ENCODE measurements around the gene ZBTB20.

ZBTB20 gene

DNA sequence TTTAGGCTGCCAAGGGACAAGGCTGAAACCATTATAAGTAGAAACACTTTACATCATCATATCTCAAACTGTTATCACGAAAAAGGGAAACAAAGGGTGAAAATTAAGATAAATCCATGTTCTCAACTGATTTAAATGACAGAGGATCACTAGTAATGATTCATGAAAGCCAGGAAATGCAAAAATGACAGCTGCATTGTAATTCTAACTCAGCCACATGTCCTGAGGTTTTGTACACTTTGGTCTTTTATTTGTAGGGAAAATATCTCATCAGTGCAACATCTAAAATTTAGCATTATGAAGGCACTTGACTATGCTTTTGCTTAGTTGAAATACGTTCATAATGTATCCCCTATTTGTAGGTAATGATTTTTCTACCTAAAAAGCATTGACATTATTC is 473.6 kb downstream of the ZBTB20 start:
- no peak overlapping the region for H3K9ac ChIP-seq (ENCODE audit: low read length)
- no peak overlapping the region for H3K27ac ChIP-seq (ENCODE audit: low read depth, low read length)
- no peaks in the 10 kb centered on the region for H3K9me2 ChIP-seq (replicated peaks; ENCODE audit: insufficient read depth, low read length)
- H2AFZ ChIP-seq (ENCODE audit: low read depth, low read length, severe bottlenecking) = no peak overlapping the region
- H3K79me2 ChIP-seq (ENCODE audit: insufficient read depth, low read length) = no peaks in the 10 kb centered on the region
- no peaks in the 10 kb centered on the region for H4K20me1 ChIP-seq (ENCODE audit: low read depth, low read length)
- no peaks in the 10 kb centered on the region for H3K27me3 ChIP-seq (ENCODE audit: low read length)
- no peaks in the 10 kb centered on the region for H3K36me3 ChIP-seq (ENCODE audit: low read length)
- H3K4me2 ChIP-seq (ENCODE audit: low read depth, low read length, poor library complexity, severe bottlenecking) = no peak overlapping the region
- TF ChIP-seq EZH2phosphoT487 (conservative IDR thresholded peaks at IDR 0.05; ENCODE audit: low read length) = no peak
- TF ChIP-seq, protein P1, sequence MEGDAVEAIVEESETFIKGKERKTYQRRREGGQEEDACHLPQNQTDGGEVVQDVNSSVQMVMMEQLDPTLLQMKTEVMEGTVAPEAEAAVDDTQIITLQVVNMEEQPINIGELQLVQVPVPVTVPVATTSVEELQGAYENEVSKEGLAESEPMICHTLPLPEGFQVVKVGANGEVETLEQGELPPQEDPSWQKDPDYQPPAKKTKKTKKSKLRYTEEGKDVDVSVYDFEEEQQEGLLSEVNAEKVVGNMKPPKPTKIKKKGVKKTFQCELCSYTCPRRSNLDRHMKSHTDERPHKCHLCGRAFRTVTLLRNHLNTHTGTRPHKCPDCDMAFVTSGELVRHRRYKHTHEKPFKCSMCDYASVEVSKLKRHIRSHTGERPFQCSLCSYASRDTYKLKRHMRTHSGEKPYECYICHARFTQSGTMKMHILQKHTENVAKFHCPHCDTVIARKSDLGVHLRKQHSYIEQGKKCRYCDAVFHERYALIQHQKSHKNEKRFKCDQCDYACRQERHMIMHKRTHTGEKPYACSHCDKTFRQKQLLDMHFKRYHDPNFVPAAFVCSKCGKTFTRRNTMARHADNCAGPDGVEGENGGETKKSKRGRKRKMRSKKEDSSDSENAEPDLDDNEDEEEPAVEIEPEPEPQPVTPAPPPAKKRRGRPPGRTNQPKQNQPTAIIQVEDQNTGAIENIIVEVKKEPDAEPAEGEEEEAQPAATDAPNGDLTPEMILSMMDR (IDR thresholded peaks at IDR 0.05; ENCODE audit: insufficient read depth, low read length, poor library complexity, severe bottlenecking) = no peak
- H3K9me3 ChIP-seq (ENCODE audit: insufficient read depth, low read length) = no peaks in the 10 kb centered on the region
- H3K4me3 ChIP-seq (ENCODE audit: insufficient read depth, low read length, poor library complexity, severe bottlenecking) = no peak overlapping the region
- H3F3A ChIP-seq (ENCODE audit: insufficient read depth) = no peaks in the 10 kb centered on the region

DNA sequence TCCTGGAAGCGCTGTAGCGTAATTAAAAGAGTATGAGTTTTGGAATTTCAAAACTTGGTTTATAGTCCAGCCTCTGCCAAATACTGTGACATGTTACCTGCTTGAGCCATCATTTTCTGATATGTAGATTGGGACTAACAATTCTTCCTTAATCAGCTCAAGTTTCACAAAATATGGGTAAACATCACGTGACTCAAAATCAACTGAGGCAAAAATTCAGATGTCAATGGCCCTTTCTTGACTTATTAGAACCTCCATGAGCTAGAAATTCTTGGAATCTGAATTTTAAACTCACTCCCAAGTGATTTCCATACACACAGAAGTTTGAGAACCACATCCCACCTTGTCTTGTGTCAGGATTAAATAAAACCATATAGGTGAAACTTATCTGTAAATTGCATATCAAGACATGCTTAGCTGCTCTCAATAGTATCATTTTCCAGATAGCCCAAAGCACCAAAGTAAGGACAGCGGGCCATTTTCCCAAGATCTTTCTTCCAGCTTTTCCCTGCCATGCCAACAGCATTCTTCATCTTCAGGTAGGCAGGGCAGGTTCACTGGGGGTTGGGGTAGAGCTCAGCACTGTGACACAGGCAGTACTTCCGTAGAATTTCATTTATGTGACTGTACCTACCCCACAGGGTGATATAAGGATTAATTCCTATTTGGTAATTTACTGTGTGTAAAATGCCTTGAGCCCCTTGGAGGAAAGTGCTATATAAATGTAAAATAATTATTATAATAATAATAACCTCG is 474.2 kb downstream of the ZBTB20 start:
- H3K4me3 ChIP-seq (ENCODE audit: insufficient read depth, low read length, poor library complexity, severe bottlenecking) = no peak overlapping the region
- no peaks in the 10 kb centered on the region for H3K79me2 ChIP-seq (ENCODE audit: insufficient read depth, low read length)
- no peak overlapping the region for H3K27ac ChIP-seq (ENCODE audit: low read depth, low read length)
- no peaks in the 10 kb centered on the region for H3K9me2 ChIP-seq (replicated peaks; ENCODE audit: insufficient read depth, low read length)
- H3F3A ChIP-seq (ENCODE audit: insufficient read depth) = no peaks in the 10 kb centered on the region
- no peaks in the 10 kb centered on the region for H3K27me3 ChIP-seq (ENCODE audit: low read length)
- H3K9ac ChIP-seq (ENCODE audit: low read length) = no peak overlapping the region
- no peak overlapping the region for H2AFZ ChIP-seq (ENCODE audit: low read depth, low read length, severe bottlenecking)
- no peak overlapping the region for H3K4me2 ChIP-seq (ENCODE audit: low read depth, low read length, poor library complexity, severe bottlenecking)
- H4K20me1 ChIP-seq (ENCODE audit: low read depth, low read length) = no peaks in the 10 kb centered on the region
- TF ChIP-seq EZH2phosphoT487 (conservative IDR thresholded peaks at IDR 0.05; ENCODE audit: low read length) = no peak
- TF ChIP-seq, protein P1 (IDR thresholded peaks at IDR 0.05; ENCODE audit: insufficient read depth, low read length, poor library complexity, severe bottlenecking) = no peak
- H3K36me3 ChIP-seq (ENCODE audit: low read length) = no peaks in the 10 kb centered on the region
- H3K9me3 ChIP-seq (ENCODE audit: insufficient read depth, low read length) = no peaks in the 10 kb centered on the region

DNA sequence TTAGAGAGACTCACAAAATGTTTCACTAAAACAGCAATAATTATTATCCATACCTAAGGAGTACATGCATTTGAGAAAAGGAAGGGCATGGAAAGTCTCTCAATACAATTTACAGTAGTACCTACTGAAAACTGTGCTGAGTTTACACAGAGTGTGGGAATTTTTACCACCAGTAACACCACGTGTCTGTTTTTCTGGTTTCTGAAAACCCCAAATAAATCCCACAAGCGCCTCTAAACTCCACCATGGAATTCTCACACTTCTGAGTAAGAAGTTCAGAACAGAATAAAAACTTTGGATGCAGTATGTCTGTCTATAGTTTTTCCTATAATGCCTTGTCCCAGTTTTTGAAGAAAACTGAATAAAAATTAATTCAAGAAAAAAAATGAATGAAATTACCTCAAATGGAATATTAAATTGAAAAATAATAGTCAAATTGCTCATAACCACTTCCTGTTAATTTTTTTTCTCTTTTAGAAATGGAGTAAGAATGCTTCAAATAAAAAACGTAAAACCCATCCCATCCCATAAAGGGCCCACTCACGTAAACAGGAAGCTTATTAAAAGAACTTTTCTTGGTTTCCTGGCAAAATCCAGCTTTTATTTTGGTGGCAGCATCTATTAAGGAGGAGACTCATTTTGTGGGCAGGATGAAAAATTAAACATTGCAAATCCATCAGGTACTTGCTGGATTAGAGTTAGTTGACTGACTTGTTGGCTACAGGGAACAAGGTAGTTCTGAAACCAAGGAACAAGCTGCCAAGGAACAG is 475.2 kb downstream of the ZBTB20 start:
- Histone ChIP-seq H3K27ac (ENCODE audit: low read depth, low read length) (no peak overlapping the region), H3K36me3 (ENCODE audit: low read length) (no peaks in the 10 kb centered on the region), H3F3A (ENCODE audit: insufficient read depth) (no peaks in the 10 kb centered on the region), H3K9me2 (replicated peaks; ENCODE audit: insufficient read depth, low read length) (no peaks in the 10 kb centered on the region), H3K9me3 (ENCODE audit: insufficient read depth, low read length) (no peaks in the 10 kb centered on the region), H3K9ac (ENCODE audit: low read length) (no peak overlapping the region), H3K4me2 (ENCODE audit: low read depth, low read length, poor library complexity, severe bottlenecking) (no peak overlapping the region), H4K20me1 (ENCODE audit: low read depth, low read length) (no peaks in the 10 kb centered on the region), H3K27me3 (ENCODE audit: low read length) (no peaks in the 10 kb centered on the region), H3K4me3 (ENCODE audit: insufficient read depth, low read length, poor library complexity, severe bottlenecking) (no peak overlapping the region), H3K79me2 (ENCODE audit: insufficient read depth, low read length) (no peaks in the 10 kb centered on the region), H2AFZ (ENCODE audit: low read depth, low read length, severe bottlenecking) (no peak overlapping the region)
- TF ChIP-seq, protein P1 (IDR thresholded peaks at IDR 0.05; ENCODE audit: insufficient read depth, low read length, poor library complexity, severe bottlenecking) = no peak
- no peak for TF ChIP-seq EZH2phosphoT487 (conservative IDR thresholded peaks at IDR 0.05; ENCODE audit: low read length)

Measured in SU-DHL-6 (cell line).